ENCODE data around the gene UBAP1L.
"Not testable (repeated sequence)": the region's sequence is repeated elsewhere in the genome, so short reads cannot be mapped to it uniquely, and the experiment has no call there.

The UBAP1L gene

DNA sequence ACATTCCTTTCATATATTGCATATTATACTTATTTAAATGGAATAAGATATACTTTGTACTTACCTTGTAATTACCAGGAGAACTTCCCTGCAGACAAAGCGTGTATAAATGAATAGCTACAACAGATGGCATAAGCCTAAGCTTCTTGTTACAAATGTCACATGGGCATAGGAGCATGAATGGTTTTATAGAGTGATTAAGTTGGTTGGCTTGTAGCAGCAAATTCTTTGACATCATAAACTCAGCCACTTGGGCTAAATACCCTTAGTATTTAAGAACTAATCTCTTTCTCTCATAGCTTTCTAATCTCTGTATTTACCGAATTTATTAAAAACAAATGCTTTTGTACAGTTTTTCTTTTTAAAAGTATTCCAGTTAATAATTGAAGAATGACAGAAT is at the start of gene UBAP1L:
Gene UBAP1L (minus strand): TSS at position 115 of the 400 bp plus-strand sequence. CDS start 8,985 bp downstream, outside the sequence.
- DNase-seq: no peak

DNA sequence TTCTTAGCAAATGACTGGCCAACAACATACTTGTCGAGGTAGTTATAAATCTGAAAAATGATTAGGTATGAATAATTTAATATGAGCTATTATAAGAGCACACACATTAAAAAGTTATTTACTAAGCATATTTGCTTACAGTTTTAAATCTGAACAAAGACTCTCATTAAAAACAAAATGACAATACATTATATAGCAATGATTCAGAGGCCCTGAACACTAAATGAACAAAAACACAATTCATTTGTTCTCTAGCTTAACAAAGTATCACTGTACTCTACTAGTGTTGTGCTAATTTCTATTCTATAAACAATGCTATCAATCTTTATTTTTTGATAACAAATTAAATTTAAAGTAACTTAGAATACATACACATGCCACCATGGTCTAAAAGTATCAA is 49.1 kb upstream of the UBAP1L start:
- DNase-seq: no peak

DNA sequence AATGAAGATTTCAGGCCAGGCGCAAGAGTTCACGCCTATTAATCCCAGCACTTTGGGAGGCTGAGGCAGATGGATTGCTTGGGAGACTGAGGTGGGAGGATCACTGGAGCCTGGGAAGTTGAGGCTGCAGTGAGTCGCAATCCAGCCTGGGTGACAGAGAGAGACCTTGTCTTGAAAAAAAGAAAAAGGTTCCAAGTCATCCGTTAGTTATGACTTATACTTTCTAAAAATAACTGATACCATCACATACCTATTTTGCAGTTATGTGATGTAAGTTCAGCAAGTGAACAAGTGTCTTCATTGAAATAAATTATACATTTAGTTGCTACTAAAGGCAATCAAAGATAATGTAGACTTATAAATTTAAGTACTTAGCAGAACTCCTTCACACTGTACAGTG is 48.0 kb upstream of the UBAP1L start:
- no peak for DNase-seq

DNA sequence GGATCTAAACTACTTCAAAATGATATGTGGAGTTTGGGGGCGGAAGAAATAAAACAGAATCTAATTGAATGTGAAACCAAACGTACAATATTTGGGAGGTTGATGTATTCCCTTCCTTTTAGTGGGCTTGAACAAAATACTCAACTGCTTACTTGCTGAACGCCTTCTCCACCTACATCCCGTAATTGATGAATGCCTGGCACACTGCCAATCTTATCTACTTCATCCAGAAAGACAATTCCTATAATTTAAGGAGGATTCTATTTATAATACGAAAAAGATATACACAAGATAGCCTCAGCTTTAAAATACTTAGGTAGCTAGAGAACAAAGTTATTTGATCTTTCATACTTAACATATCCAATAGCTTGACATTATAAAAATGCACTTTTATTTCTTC is 41.7 kb upstream of the UBAP1L start:
- no peak for DNase-seq

DNA sequence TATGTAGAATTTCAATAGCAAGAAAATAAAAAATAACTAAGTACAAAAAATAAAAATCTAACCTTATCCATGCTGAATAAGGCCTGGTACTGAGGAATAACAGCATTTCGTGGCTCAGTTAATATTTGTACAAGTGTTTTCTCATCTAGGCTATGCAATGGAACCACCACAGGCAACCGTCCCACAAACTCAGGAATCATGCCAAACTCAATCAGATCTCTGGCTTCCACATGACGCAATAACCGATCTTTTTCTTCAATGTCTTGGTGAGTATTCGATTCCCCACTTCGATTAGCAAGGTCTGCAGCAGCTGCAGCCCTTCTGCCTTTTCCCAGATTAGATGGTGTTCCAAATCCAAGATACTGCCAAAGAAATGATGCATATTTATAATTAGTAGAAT is 39.7 kb upstream of the UBAP1L start:
- DNase-seq: no peak

DNA sequence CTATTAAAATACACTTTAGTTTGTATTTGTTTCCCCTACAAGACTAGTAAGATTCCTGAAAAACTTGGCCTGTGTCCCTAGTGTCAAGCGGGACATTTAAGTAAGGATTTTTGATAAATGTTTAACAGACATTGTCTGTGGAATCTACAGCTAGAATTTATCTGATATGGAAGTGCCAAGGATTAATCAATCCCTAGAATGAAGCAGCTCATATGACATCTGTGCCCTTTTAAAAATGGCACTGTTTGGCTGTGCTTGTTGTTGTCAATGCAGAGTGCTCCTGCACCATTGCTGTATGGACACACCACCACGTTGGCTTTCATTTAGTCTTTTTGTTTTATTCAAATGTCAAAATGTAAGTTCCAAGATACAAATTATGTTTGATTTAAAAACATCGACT is 32.9 kb upstream of the UBAP1L start:
- no peak for DNase-seq

DNA sequence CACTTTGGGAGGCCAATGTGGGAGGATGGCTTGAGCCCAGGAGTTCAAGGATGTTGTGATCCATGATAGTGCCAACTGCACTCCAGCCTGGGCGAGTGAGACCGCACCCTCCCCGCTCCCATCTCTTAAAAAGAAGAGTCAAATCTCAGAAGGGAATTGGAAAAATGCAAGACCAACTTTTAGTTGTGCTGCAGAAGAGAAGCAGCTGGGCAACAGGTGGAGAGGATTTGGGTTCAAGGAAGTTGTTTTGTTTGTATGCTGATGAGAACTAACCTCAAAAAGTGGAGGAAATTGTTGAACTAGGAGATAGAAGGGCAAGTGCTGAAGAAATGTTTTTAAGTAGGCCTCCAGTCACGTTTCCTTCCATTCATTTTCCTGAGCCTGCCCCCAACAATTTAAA is 31.4 kb upstream of the UBAP1L start:
- DNase-seq: no peak

DNA sequence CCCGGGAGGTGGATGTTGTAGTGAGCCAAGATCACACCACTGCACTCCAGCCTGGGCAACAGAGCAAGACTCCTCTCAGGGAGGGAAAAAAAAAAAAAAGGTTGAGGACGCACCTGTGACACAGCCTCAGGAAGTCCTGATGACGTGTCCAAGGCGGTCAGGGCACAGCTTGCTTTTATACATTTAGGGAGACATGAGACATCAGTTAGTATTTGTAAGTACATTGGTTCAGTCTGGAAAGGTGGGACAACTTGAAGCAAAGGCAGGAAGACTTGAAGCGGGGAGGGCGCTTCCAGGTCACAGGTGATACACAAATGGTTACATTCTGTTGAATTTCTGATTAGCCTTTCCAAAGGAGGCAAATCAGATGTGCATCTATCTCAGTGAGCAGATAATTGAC is 23.6 kb upstream of the UBAP1L start:
- DNase-seq: not testable (repeated sequence)

DNA sequence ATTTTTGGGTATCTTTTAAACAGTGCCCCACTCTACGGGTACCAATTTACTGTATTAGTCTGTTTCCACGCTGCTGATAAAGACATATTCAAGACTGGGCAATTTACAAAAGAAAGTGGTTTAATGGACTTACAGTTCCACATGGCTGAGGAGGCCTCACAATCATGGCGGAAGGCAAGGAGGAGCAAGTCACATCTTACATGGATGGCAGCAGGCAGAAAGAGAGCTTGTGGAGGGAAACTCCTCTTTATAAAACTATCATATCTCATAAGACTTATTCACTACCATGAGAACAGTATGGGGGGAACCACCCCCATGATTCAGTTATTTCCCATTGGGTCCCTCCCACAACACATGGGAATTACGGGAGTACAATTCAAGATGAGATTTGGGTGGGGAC is 22.9 kb upstream of the UBAP1L start:
- DNase-seq: not testable (repeated sequence)

DNA sequence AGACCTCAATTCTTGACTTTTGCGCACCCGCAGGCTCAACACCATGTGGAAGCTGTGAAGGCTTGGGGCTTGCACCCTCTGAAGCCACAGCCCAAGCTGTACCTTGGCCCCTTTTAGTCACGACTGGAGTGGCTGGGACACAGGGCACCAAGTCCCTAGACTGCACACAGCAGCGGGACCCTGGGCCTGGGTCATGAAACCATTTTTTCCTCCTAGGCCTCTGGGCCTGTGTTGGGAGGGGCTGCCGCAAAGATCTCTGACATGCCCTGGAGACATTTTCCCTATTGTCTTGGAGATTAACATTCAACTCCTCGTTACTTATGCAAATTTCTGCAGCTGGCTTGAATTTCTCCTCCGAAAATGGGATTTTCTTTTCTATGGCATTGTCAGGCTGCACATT is 22.1 kb upstream of the UBAP1L start:
- not testable (repeated sequence) for DNase-seq

DNA sequence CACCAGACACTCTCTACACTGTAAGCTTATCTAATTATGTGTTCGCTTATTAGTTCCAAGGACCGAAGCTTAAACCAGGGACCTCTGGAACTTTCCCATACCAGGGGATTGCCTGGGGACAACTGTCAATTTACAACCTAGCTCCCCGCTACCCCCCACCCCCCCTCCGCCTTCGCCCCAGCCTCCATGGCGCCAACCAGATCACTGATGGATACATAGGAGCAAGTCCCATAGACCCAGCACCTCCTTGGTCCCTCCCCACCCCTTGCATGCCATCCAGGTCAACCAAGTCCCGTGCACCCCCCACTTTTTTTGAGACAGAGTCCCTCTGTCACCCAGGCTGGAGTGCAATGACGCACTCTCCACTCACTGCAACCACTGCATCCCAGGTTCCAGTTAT is 19.5 kb upstream of the UBAP1L start:
- DNase-seq: no peak

DNA sequence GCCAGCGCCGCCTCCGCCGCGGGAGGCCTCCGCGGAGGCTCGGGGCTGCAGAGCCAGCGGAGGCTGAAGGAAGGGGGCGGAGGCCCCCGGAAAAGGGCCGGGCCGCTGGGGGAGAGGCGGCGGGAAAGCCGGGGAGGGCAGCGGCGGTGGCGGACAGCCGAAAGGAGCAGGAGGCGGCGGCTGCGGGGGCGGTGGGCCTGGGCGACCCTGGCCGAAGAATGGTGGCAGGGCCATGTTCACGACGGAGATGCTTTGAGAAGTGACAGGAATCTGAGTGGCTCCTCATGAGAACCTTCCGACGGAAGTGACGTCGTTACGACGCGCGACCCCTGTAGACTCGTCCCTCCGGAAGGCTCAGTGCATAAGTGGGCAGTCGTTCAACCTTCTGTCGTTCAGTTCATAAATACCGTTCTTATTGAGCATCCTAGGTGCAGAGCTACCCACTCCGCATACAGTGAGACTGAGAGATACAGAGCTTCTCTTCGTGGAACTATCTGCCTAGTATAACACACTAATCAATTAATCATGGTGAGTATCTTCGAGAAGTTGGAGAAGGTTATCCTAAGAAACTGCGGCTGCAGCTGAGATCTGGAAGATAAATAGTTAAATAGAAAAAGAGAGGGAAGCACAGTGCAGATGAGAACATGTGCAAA is 18.7 kb upstream of the UBAP1L start, which contains the start of gene PDCD7:
Gene PDCD7 (minus strand): TSS at position 261 of the 653 bp plus-strand sequence. CDS start 27 bp downstream, at position 234.
- DNase-seq: peak; percentile 87

DNA sequence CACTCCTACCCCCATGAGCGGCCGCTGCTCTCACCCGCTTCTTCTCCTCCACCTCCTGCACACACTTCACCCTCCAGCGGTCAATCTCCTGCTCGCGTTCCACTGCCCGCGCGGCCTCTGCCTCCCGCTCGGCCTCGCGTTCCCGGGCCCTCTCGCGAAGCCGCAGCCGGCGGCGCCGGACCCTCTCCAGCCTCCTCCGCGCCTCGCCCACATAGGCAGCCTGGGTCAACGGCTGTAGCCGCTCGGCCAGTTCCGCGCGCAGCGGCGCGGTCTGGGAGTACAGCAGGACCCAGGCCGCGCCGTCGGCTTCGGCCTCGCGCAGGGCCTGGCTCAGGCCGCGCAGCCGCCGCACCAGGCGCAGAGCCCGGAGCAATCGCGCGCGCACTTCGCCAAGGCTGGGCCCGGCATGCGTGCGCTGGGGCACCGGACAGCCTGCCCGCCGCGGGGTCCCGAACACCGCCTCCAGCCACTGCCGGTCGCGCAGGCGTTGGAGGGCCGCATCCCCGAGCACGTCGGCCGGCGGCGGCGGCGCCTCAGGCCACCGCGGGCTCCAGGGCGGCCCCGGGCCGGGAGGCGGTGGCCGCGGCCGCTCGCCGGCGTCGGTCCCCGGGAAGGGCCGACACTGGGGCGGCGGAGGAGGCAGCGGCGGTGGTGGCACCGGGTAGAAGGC is 18.0 kb upstream of the UBAP1L start:
- DNase-seq: peak; percentile 65

DNA sequence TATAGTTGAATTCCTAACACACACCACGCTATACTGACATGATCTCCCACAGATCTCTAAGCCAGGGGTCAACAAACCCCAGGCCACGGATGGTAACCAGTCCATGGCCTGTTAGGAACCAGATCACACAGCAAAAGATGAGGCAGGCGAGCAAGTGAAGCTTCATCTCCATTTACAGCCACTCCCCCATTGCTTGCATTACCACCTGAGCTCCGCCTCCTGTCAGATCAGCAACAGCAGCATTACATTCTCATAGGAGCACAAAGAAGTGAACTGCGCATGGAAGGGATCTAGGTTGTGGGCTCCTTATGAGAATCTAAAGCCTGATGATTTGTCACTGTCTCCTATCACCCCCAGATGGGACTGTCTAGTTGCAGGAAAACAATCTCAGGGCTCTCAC is 15.9 kb upstream of the UBAP1L start:
- no peak for DNase-seq

DNA sequence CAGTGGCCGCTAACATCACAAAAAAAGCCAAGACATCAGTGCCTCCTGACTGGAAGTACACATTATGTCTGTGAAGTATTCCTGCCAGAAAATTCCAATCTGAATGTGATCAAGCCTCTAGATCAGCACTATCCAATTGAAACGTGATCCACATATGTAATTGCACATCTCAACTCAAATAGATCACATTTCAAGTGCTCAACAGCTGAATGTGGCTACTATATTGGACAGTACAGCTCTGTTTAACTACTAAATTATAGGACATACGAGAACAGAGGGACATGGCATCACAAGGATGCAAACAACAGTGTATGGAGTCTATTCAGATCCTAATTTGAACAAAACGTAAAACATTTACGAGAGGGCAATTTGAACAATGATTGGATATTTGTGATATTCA is 542 bp upstream of the UBAP1L start:
- no peak for DNase-seq

DNA sequence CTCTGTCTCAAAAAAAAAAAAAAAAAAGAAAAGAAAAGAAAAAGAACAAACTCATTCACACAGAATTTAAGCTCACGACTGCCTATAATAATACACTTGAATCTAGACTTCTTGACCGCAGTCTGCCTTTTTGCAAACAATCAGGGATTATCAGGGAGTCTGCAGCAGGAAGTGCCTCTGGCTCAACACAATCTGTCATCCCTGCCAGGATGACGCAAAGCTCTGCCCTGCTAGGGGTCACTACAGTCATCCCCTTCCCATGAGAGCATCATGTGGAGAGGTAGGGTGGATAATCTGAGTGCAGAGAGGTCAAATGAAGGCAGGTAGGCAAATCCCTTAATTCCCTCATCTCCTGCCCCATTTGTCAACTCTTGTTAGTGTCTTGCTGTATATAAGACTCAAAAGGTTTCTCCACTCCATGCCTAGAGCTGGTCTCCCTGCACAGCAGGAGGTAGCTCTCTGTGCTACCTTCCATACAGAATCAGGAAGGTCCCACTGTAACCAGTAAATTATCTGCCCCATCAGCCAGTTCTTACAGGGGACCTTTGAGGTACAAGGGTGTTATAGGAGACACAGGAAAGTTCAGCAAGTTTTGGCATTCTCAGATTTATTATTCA is 4.2 kb downstream of the UBAP1L start:
- no peak for DNase-seq

DNA sequence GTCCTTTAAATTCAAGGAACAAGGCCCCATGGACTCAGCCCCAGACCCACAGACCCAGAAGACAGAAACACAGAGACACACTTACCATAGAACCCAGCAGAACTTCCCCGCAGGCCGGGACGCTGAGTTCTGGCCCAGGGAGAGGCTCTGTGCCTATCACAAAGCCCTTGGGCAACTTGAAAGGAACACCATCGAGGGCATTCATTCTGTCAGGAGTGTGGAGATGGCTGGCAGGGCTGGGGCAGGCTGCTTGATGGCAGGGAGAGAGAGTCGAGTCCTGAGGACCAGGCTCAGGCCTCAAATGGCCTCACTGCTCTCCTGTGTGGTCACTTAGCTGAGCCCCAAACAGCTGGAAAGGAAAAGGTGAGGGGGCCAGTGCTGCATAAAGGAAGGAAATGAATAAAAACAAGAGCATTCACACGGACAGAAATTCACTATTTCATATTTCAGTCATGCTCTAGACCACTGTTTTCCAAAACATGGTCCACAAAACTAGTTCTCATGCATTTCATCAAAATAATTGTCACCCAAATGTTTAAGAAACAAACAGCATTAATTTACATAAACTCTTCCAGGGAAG is 8.9 kb downstream of the UBAP1L start:
- no peak for DNase-seq

DNA sequence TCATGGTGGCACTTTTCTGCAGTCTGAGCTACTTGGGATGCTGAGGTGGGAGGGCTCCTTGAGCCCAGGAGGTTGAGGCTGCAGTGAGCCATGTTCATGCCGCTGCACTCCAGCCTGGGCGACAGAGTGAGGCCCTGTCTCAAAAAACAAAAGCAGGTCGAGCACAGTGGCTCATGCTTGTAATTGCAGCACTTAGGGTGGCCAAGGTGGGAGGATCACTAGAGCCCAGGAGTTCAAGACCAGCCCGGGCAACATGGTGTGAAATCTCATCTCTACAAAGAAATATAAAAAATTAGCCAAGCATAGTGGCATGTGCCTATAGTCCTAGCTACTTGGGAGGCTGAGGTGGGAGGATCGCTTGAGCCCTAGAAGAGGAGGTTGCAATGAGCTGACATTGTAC is 10.0 kb downstream of the UBAP1L start:
- DNase-seq: no peak

DNA sequence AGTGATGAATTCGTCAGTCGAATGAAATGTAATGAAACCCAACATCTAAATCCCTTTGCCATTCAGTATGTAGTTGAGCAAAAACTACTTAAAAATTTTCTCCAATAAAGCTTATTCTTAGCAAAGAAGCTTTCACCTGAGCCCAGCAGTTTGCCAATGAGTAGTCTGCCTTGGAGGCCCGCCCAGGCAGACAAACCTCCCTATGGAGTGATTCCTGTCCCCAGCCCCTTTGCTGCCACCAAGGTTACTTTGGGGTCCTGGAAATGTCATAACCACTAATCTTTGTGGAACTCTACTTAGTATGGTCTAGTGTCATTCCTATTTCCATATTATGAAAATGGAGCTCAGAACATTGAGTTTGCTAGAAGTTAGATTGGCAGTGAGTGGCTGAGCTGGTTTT is 12.1 kb downstream of the UBAP1L start:
- DNase-seq: no peak

DNA sequence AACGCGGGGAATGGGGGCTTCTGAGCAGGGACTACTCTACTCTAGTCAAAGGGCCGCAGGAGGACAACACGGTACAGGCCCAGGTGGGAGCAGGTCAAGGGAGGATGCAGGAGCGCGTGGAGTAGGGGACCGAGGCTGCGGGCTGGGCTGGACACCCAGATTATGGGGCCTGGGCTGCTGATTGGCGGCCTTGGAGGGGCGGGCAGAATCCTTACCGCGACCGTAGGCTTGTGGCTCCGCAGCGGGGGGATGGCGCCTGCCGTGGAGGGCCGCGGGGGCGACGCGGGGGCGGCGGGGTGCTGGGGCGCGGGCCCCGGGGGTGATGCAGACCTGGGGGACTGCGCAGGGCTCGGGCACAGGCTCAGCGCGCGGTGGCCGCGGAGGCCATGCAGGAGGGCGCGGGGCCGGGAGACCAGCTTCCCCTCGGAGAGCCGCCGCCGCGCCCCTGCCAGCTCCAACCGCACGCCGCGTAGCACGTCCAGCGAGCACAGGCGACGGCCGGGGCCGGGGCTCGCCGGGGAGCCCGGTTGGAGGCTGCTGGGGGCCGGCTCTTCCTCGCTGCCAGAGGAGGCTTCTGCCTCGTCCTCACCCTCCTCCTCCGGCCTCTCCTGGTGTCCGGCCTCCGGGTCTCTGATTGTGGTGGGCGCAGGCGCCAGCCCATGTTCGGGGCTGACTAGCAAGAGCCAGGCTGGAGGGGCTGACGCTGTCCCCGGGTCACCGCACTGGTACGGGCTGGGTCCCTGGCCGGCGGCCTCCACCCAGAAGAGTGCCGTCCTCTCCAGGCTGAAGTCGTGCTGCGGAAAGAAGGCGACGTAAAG is 12.9 kb downstream of the UBAP1L start:
- DNase-seq: no peak

DNA sequence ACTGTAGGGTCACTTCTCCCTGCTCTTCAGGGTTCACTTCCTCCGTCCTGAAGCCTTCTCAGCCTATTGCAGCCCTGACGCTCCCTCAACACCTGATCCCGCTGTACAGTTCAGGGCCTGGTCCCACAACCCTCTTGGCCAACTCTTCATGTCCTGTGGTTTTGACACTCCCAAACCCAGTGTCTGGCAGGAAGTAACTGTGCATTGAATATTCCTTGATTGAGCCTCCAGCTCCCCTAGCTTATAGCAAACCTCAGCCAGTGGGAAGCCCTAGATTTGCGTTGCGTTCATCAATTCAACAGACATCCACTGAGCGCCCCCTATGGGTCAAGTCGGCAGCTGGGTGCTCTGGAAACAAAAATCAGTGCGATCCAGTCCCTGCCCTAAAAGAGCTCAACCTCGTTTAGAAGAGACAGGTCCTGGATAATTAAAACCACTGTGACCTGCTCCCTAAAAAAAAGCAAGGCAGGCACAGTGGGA is 13.5 kb downstream of the UBAP1L start:
- peak; percentile 85 for DNase-seq

DNA sequence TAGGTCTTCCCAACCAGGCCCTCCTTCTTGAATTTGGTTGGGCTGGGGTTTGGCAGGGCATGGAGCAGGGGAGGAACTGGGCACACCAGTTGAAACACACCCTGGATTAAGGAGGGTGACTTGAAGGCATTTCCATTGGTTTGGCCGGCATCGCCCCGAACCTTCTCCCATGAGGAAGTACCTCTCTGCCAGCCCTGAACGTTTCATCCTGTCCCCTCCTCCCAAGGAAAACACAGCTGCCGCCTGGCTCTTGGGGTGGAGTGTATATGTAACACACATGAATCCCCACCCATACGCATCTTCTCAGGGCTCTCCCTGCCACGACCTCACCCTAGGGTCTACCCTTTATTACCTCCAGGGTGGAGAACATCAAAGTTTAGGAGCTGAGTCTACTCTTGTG is 14.6 kb downstream of the UBAP1L start:
- no peak for DNase-seq

DNA sequence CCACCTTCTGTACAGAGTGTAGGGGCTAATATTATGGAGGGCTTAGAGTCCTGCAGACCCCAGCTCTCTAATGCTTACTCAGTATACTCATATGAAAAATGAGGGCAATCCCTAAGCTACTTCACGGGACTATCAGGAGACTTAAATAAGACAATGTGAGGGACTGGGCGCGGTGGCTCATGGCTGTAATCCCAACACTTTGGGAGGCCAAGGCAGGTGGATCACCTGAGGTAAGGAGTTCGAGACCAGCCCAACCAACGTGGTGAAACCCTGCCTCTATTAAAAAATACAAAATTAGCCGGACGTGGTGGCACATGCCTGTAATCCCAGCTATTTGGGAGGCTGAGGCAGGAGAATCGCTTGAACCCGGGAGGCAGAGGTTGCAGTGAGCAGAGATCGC is 15.2 kb downstream of the UBAP1L start:
- DNase-seq: not testable (repeated sequence)
